Posterior cingulate gyrus (tissue), 11 donors: Measurements from ENCODE around the gene BANK1.

ENCODE experiments used
- DNase-seq, 10 donors: peaks; one replicate each; pipeline versions ENCODE4 v3.0.0 to v3.0.0-alpha.2; 2020 to 2021; ENCODE audit warnings: mixed read lengths in 3 of 10
- intact Hi-C: fragments of 100-400 bp; cut with DNase I; formaldehyde crosslinking; loops from one replicate; pipeline ENCODE4 v1.15.1; 2023

The BANK1 gene

DNA sequence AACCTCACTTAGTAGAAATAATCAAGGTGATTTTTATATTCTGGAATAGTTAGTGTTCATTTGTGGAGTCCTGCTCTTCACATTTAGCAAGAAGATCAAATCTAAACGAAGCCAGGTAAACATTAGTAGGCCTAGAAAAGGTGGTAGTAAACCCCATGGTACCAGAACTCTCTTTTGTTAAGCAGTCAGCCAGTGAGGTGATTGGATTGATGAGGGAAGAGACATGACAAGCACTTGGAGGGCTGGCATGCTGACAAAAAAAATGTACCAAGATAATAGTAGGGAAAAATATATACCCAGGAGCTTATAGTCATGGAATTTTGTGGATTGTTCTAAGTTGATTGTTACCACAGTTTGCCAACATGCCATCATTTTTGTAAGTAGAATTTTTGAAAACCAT is 163.8 kb downstream of the BANK1 start:
- intact Hi-C loops, result no loop called here
- no peak for DNase-seq

DNA sequence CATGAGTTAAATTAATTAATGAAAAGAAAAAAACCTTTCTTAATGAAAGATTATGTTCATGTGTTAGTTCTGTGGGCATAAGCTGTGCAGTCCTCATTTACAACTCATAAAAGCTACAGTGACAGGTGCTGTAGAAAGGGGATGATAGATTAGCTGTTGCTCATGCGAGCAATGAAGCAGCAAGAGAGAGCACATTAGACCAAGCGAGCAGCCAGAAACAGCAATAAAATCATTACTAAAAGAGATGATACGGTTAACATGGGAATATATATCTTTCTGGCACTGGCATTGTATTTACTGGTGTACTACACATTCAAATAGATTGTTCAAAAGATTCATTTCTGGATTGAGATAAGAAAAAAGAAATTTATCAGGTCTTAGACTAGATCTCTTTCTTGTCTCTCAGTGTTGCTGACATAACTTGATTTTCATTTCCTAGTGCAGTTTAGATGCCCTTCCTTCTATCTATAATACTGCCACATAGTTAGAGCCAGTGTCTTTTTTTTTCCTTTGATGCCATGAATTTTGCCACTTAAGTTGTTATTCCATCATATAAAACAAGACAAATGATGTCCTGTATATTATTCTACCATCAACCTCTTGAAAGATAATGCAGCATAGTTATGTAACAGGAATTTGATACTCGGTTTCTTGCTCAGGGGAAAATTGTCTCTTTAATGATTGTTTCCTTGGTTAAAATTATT is 164.6 kb downstream of the BANK1 start:
- intact Hi-C loops, result no loop called here
- DNase-seq, result no peak

DNA sequence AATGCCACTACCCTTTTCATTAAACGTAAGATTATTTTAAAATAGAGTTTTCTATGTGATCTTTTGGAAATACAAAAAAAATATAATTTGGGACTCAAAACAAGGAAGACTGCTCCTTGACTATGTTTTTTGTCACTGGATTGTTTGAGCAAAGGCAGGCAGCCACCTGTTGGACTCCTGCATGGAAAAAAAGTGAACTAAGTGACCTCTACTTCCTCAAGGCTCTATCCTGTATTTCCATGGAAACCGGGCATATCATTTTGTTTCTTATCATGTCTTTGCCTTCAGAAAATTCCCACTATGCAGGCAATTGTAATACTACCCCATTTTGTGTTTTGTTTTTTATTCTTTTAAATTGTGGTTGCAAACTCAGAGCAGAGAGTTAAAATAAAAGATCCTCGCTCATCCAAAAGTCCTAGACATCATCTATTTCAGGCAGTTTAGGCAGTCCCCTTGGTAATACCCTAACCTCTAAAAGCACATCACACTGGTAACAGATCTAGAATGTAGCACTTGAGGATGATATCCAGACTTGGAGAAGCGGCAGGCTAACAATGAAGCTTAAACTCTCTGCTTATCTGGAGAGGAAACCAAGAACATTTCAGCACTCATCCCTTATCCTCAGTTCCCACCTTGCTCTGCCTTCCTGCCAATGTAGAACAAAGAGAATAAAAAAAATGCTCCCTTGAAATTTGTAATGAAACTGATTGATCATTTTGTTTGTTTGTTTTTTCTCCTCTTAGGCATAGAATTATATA is 165.7 kb downstream of the BANK1 start:
- intact Hi-C loops, result no loop called here

DNA sequence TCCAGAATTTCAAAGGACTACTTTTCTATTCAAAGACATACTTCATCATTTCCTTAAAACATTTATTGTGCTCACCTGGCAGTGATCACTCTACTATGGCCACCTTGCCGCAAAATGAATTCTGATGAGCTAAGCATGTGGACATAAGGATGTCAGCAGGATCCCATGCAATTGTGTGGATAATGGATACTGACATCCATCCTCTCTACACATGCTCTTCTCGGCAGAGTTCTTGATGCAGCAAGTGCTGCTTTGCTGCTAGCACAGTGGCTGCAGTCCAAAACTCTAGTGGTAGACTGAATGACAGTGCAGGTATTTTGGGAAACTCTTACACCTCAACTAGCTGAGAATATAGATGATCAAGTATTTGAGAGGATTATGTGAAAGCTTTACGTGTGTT is 168.0 kb downstream of the BANK1 start:
- intact Hi-C loops, result no loop called here
- DNase-seq, result peak in 2 of 10 donors; percentile 3 to 14

More for the DNA sequence above, 165.7 kb downstream of the BANK1 start:
- DNase-seq, result no peak

DNA sequence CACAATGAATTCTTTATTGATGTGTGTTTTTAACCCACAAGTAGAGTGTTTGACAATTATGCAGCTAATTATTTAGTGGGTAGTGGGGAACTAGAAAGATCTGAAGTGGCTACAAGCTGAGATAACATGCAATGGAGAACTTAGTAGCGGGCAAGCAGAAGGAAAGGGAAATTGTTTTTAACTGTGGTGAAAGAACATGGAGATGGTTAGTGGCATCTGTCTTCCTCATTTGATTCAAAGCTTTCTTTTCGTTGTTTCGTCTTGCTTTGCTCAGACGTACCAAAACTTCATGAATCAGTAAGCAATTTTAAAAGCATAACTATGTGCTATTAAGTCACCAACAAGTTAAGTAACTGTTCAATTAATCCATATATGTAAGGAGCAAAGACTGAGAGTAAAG is 169.9 kb downstream of the BANK1 start:
- intact Hi-C loops, result no loop called here

DNA sequence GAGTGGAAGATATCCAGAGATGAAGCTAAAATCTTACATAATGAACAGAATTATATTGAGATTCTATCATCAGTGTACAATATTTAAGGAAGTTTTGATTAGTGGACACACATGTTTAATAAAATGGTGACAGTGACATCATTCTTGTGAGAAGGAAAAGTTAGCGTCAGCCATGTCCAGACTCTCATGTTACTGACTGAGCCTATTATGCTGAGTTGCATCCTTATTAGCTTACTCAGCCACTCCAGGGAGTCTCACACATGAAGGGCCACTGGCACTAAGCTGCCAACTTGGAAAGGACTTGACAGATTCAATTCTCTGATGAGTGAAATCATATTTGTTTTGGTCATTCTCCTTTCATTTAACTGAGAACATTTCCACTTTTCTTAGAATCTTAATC is 170.6 kb downstream of the BANK1 start:
- intact Hi-C loops, result no loop called here
- no peak for DNase-seq

More for the DNA sequence above, 169.9 kb downstream of the BANK1 start:
- no peak for DNase-seq

DNA sequence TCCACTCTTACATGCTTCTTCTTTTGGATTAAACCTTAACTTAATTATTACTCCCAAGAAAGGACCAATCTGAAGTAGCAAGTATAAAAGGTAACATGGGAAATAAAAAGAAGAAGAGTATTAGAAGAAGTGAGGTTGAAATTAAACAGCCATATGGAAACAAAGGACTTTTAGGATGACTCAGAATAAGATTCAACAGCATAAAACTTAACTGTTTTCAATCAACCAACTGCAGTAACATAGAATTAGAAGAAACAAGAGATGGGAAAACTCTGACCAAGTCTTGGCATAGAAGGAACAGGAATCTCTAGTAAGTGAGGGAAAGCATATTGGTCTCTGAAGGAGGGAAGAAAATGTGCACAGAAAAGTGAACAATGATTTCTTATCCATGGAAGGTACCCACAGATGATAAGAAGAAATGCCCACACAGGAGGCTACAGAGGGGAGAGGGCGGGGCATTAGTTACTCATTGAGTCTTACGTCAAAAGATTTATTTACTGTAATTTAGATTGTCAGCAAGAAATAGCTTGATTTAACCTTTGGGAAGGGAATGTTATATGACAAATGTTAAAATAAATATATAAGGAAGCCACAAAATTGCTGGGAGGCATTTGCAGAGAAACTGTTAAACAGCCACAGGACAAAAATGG is 177.3 kb downstream of the BANK1 start:
- no peak for DNase-seq
- intact Hi-C loops, result no loop called here

DNA sequence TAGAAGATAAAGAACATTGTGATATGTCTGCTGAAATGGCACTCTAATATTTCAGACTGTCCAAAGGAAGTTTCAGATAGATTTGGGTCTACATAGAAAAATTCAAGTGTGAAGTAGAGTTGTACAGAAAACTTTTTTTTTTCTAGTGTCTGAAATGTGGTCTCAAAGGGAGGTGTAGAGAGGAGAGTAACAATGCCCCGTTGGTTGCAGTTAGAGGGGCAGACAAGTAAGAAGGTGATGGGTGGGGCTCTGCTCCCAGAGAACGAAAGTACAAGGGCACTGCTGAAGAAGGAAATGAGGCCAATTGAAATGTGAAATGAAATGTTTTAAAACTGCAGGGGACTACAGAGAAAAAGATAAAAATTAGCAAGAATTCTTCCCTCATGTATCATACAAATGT is 177.8 kb downstream of the BANK1 start:
- DNase-seq, result no peak
- intact Hi-C loops, result no loop called here

DNA sequence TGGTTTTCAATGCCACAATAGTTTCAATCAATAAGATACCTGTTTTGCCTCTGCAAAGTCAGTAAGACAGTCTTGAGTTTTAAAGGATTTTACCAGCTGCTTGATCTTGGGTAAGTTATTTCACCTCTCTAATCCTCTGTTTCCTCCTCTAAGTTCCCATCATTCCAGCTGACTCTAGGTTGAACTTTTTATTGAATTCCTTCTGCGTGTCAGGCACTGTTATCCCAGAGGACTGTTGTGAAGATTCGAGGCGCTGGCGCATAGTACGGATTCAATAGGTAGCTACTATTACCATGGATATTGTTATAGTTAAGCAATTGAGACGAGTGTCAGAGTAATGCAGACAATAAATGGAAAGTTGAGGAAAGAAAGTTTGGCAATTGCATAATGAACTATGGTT is 179.4 kb downstream of the BANK1 start:
- DNase-seq, result no peak
- intact Hi-C loops, result no loop called here

DNA sequence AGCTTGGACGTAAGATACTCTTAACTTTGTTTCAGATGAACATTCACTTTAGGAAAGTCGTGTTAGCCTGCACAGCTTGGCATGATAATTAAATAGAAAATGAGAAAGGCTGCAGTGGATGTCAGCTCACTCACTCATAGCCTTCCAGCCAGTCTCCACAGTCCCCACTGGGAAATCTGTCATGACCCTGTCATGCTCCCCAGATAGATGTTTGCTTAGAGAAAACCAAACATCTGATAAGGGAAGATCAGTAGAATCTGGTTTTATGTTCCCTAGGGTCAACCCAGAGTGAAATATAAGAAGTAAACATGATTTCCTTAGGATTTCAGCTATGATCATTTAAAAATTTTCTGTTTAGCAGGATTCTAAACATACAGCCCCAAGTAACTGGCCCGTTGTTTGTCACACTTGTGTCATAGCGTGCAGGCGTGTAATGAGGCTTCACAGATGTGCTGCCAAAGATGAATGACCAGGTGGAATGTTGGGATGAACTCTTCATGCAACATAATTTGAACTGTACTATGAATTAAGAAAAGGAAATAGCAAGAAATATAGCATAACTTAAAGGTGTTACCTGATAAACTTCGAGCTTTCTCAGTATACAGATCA is 180.1 kb downstream of the BANK1 start:
- no peak for DNase-seq
- intact Hi-C loops, result no loop called here

DNA sequence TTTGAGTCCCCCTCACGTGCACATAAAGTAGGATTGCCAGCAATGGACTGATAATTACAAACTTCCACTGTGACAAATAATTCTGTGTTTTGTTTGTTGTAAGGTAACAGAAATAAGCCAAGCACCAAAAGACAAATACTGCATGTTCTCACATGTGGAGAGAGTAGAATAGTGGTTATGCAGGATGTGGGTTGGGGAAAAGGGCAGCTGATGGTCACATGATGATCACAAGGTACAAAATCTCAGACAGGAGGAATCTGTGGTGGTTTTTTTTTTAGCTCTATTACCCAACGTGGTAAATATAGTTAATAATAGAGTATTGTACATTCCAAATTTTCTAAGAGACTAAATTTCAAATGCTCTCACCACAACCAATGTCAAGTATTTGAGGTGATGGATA is 182.3 kb downstream of the BANK1 start:
- intact Hi-C loops, result no loop called here
- DNase-seq, result no peak

DNA sequence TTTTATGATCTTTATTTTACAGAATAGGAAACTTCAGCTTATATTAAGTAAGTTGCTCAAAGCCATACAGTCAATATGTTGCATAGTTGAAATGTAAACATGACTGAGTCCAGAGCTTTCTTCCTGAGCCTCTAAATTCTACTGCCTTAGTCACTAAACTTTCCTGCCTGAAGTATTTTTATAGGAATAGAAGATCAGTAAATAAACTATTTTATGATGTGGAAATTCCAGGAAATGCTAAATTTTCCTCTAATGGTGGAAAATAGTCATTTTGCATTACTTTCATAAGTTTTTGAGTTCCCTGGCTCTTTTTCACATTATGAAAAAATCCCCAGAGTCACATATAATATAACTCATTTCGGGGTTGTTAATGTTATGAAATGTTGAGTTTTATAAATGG is 182.8 kb downstream of the BANK1 start:
- no peak for DNase-seq
- intact Hi-C loops, result no loop called here

DNA sequence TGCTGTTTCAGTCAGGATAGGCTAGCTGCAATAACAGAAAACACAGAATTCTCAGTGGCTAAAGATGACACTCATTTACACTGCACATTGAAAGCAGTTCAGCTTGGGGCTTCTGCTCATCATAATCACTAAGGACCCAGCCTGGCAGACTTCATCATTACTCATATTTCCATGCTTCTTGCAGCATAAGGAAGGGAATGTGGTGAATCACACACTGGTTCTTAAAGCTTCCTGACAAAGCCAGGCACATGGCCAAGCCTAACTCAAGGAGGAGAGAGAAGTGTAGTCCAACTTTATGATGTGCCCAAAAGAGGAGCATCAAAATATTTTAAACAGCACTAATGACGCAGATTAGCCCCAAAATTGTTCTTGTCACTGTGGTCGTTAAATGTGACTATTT is 186.5 kb downstream of the BANK1 start:
- intact Hi-C loops, result no loop called here
- DNase-seq, result peak in 3 of 10 donors; percentile 7 to 69 (median 27)

DNA sequence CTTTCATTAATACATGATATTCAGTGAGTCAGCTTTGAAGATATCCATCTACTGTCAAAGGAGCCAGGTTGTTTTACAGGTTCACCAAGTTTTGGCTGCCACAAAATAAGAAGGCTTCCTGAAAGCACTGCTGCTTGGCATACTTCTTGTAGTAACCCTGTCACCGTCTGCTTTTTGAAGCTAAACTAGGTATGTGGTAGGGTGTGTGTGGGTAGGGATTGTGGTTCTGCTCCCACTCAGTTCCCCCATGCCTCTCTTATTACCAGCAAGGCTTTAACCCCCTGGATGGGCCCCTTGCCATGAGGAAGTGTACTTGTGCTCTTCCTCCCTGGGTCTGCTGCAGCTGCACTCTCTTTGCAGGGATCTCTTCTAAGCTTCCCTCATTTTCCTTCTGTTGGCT is 191.2 kb downstream of the BANK1 start:
- no peak for DNase-seq

DNA sequence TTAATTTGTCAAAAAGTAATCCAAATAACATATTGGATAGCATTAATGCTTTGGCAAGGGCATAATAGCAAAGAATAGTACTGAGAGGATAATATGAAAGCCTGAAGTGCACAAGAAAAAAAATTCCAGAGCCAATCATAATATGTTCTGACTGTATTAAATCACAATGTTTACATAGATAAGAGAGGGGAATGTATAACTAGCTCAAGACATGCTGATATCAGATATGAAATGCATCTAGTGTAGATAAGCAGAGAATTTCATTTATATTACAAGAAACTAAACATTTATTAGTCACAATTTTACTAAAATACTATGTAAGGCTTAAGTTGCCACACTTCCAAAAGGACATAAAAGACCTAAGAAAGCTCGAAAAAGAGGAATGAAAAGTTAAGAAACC is 193.3 kb downstream of the BANK1 start:
- no peak for DNase-seq
- intact Hi-C loops, result no loop called here

More for the DNA sequence above, 191.2 kb downstream of the BANK1 start:
- intact Hi-C loops, result no loop called here

DNA sequence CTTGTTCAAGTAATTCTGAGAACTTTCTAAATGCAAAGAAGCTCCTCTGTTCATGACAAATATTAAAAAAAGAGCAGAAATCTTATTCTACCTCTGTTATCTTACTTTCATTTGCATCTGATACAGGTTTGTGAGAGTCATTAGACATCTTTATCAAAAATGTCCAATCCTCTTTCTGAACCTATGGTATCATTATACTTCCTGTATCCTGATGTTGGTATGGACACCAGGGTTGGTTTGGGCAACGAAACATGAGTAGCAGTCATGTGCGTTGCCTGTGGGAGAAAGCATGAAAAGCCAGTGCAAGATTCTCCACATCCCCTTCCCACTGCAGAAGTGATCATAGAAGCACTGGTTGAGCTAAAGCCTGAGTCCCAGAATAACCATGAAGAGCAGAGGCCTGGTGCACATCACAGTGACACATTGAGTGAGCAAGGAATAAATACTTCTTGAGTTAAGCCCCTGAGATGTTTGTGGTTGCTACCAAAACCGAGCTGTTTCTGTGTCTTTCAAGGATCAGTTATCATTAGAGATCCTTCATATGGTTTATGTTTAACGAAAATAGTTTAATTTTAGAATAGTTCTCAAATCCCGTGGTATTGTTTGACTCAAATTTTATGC is 197.2 kb downstream of the BANK1 start:
- intact Hi-C loops, result no loop called here
- DNase-seq, result no peak

DNA sequence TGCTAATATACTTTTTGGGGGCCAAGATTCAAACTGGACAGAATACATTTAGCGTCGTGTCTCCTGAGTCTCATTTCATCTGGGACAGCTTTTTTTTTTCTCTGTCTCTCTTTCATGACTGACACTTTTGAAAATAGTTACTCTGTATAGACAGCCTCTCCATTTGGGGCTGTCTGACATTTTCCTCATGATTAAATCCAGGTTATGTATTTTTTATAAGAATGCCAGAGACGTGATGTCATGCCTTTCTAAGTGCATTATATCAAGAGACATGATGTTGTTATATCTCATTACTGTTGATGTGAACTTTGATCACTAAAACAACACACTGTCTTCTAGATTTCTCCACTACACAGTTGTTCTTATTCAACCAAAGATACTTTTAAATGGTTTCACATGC is 199.0 kb downstream of the BANK1 start:
- intact Hi-C loops, result no loop called here
- DNase-seq, result no peak

DNA sequence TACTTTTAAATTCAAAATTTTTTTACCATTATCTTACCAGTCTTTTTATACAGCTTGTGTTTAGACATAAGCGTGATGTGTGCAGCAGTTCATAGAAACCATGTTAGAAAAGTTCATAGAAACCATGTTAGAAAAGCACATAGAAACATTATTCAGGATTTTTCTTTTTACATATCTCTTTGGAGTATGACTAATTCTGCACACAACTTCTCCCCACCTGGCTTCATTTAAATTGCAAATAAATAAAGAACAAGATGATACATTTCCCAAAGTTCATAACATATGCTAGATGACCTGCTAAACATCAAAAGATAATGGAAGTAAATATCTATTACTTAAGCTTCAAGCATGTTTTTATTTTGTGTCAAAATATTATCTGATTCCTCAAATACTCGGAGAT is 201.9 kb downstream of the BANK1 start:
- intact Hi-C loops, result no loop called here
- no peak for DNase-seq

DNA sequence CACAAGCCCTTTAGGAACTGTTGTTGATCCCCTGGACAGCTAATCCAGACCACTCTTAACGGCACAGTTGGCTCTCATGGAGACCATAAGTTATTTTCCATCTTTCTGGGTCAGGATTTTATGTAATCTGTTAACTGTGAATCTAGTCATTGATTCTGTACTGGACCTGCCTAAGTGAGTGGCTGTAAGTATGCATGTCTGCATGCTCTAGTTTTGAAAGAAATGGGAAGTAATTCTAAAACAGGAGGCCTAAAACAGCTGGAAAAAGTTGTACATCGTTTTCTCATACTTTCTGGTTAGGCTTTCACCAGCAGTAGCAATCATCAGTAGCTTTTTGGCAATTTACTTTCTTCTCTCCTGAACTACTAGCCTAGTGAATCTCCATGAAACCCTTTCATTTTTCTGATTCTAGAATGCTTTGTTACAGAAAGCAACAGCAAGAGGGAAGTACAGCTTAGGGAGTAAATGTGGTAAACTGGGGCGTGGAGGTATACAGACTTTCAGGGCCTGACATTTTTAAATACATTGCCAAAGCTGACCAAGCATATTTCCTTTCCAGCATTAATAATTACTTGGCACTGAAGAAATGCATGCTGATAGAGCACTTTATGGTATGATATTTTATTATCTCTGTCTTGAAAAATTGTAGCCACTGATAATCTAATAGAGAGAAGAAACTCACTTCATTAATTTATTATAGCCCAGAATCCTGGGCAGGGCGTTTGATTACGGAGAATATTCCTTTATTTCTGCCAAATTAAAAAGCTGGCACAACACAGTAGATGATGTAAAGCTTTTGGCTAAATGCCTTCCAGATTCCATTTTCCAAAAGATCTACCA is 202.7 kb downstream of the BANK1 start:
- intact Hi-C loops, result no loop called here
- no peak for DNase-seq
